Gastroesophageal sphincter (tissue), 4 donors: Measurements from ENCODE around the gene NLRP8. TPM values are rescaled to one million over a fixed set of nuclear protein-coding genes. Genes with fewer than 3 reads are reported as not detected.
"Not testable (repeated sequence)": the region's sequence is repeated elsewhere in the genome, so short reads cannot be mapped to it uniquely, and the experiment has no call there.

Experiments used
- ATAC-seq: fragments of 150-250 bp; one replicate; pipeline ENCODE4 v1.9.1; 2016; ENCODE audit warnings: mild to moderate bottlenecking, moderate library complexity
- H3K27ac ChIP-seq, 4 donors: fragments of 200-600 bp; sonication (generic) in 3 of 4; 1 replicate in 3 of 4; 2 replicates in 1 of 4; pipeline ENCODE4 v1.5.1; 2016 to 2019
- H3K27me3 ChIP-seq: fragments of 200-600 bp; sonication (generic); one replicate; pipeline ENCODE4 v1.5.1; 2019
- H3K36me3 ChIP-seq, 2 donors: fragments of 200-600 bp; sonication (generic); one replicate each; pipeline ENCODE4 v1.5.1; 2019; ENCODE audit warnings: control low read depth in 1 of 2
- H3K4me1 ChIP-seq, 3 donors: fragments of 200-600 bp; sonication (generic); 1 replicate in 2 of 3; 2 replicates in 1 of 3; pipeline ENCODE4 v1.5.1; 2016 to 2019; ENCODE audit warnings: control low read depth in 2 of 3
- H3K4me3 ChIP-seq, 2 donors: fragments of 200-600 bp; sonication (generic); one replicate each; pipeline ENCODE4 v1.5.1; 2019; ENCODE audit warnings: mild to moderate bottlenecking in 1 of 2, moderate library complexity in 1 of 2
- H3K9me3 ChIP-seq, 3 donors: fragments of 200-600 bp; sonication (generic); one replicate each; pipeline ENCODE4 v1.5.1; 2017 to 2019; ENCODE audit warnings: control low read depth in 2 of 3
- CTCF ChIP-seq, 4 experiments: fragments of 200-600 bp in 2 of 4; fragments of 450-650 bp in 2 of 4; sonication (generic) in 1 of 4; IDR thresholded peaks; one replicate each; pipeline ENCODE4 v1.5.1; 2017 to 2019; ENCODE audit warnings: antibody characterized with exemption in 4 of 4, mild to moderate bottlenecking in 2 of 4, moderate library complexity in 2 of 4
- EP300 ChIP-seq: sonication (generic); formaldehyde crosslinking; IDR thresholded peaks from one replicate; pipeline ENCODE4 v1.6.1; 2017; ENCODE audit warnings: antibody characterized with exemption, mild to moderate bottlenecking
- POLR2A ChIP-seq, 2 donors: fragments of 450-650 bp; IDR thresholded peaks; one replicate each; pipeline ENCODE4 v1.6.1; 2017; ENCODE audit warnings: antibody characterized with exemption in 2 of 2, mild to moderate bottlenecking in 2 of 2, moderate library complexity in 1 of 2
- POLR2AphosphoS5 ChIP-seq: sonication (generic); formaldehyde crosslinking; IDR thresholded peaks from one replicate; pipeline ENCODE4 v1.6.1; 2017; ENCODE audit warnings: antibody characterized with exemption
- WGBS, 2 donors: methylation state at CpG; one replicate each; pipeline ENCODE4 v1.1.5; 2018; ENCODE audit warnings: low coverage in 1 of 2; 5-methylcytosine and 5-hydroxymethylcytosine counted together
- total RNA-seq, 4 donors: library from RNA; depleted of rRNA; stranded (reverse); fragments of >200 nt; gene quantifications; one replicate each; pipeline ENCODE4 v1.1.0, GENCODE V29; 2016

Gene NLRP8
- total RNA-seq, 4 donors from 2014 or later = not detected

GRCh38 chr19:55939206-55939605 is 8.4 kb upstream of the NLRP8 start:
- Histone ChIP-seq H3K27me3 (no peaks in the 10 kb centered on the region), H3K9me3 (peaks cover 0 to 7% (median 0%) of the 10 kb centered on the region in 3 donors), H3K36me3 (no peaks in the 10 kb centered on the region), H3K4me1 (no peaks in the 10 kb centered on the region), H3K27ac (no peak overlapping the region), H3K4me3 (no peak overlapping the region)
- no peak for TF ChIP-seq POLR2AphosphoS5
- no peak for TF ChIP-seq EP300
- no peak for TF ChIP-seq CTCF (IDR thresholded peaks at IDR 0.05)
- no peak for TF ChIP-seq POLR2A (IDR thresholded peaks at IDR 0.05)
- ATAC-seq = no peak
- 42 to 67% methylated on average over 2 to 6 of the region's 7 CpGs for WGBS, 2 donors

- peaks cover 0 to 7% (median 0%) of the 10 kb centered on the region in 3 donors for H3K9me3 ChIP-seq
- H3K27ac ChIP-seq = no peak overlapping the region
- no peak overlapping the region for H3K4me3 ChIP-seq
- no peaks in the 10 kb centered on the region for H3K27me3 ChIP-seq
- no peaks in the 10 kb centered on the region for H3K36me3 ChIP-seq
- no peaks in the 10 kb centered on the region for H3K4me1 ChIP-seq
- no peak for TF ChIP-seq CTCF (IDR thresholded peaks at IDR 0.05)
- no peak for TF ChIP-seq EP300
- no peak for TF ChIP-seq POLR2A (IDR thresholded peaks at IDR 0.05)
- TF ChIP-seq POLR2AphosphoS5 = no peak
- 89 to 90% methylated on average over 10 to 11 of the region's 11 CpGs for WGBS, 2 donors
- ATAC-seq = no peak
Measured at GRCh38 chr19:55940306-55940705, 7.3 kb upstream of the NLRP8 start.

GRCh38 chr19:55950566-55950965 is 2.9 kb downstream of the NLRP8 start:
- not testable (repeated sequence) for H3K4me1 ChIP-seq, ATAC-seq, H3K27ac ChIP-seq, H3K9me3 ChIP-seq, H3K36me3 ChIP-seq, H3K4me3 ChIP-seq
- 81 to 92% methylated on average over 8 to 15 of the region's 19 CpGs for WGBS, 2 donors
- H3K27me3 ChIP-seq = peaks cover 15% of the 10 kb centered on the region

GRCh38 chr19:55956431-55956830 is 8.8 kb downstream of the NLRP8 start:
- H3K4me1 ChIP-seq = no peaks in the 10 kb centered on the region
- ATAC-seq = no peak
- no peak overlapping the region for H3K27ac ChIP-seq
- no peaks in the 10 kb centered on the region for H3K36me3 ChIP-seq
- WGBS, 2 donors = 88 to 100% methylated on average over 2 to 7 of the region's 7 CpGs
- H3K4me3 ChIP-seq = no peak overlapping the region
- H3K27me3 ChIP-seq = peaks cover 6% of the 10 kb centered on the region
- TF ChIP-seq POLR2AphosphoS5 (no peak), CTCF (IDR thresholded peaks at IDR 0.05) (no peak), POLR2A (IDR thresholded peaks at IDR 0.05) (no peak), EP300 (no peak)
- no peaks in the 10 kb centered on the region for H3K9me3 ChIP-seq

- Histone ChIP-seq H3K4me3 (no peak overlapping the region), H3K36me3 (no peaks in the 10 kb centered on the region), H3K9me3 (peaks cover 0 to 3% (median 0%) of the 10 kb centered on the region in 3 donors), H3K27ac (no peak overlapping the region), H3K27me3 (peaks cover 6% of the 10 kb centered on the region), H3K4me1 (no peaks in the 10 kb centered on the region)
- WGBS, 2 donors = 70 to 80% methylated on average over 1 to 2 of the region's 4 CpGs
- no peak for ATAC-seq
- TF ChIP-seq POLR2A (IDR thresholded peaks at IDR 0.05) (no peak), EP300 (no peak), CTCF (IDR thresholded peaks at IDR 0.05) (no peak), POLR2AphosphoS5 (no peak)
Measured at GRCh38 chr19:55958356-55958755, 10.7 kb downstream of the NLRP8 start.
